Naive thymus-derived CD4-positive, alpha-beta T cell (primary cell): ENCODE data around the gene SIK3. TPM values are rescaled to one million over a fixed set of nuclear protein-coding genes. Genes with fewer than 3 reads are reported as not detected.

ENCODE experiments used
- ATAC-seq: fragments of 150-1000 bp; cut with Tn5 transposase; 2 replicates; pipeline ENCODE4 v1.10.0; 2021; ENCODE audit warnings: mild to moderate bottlenecking, moderate library complexity
- CTCF ChIA-PET: fragments of 350-600 bp; sonication (Branson Sonifier 250); formaldehyde crosslinking; loops from one replicate; lab custom pipeline; 2021; ENCODE audit warnings: antibody characterized with exemption; lab: Charles Lee
- POLR2A ChIA-PET: fragments of 350-600 bp; sonication (Branson Sonifier 250); formaldehyde crosslinking; loops from one replicate; lab custom pipeline; 2021; ENCODE audit warnings: antibody characterized with exemption, inconsistent platforms; lab: Charles Lee
- DNase-seq, 9 donors: peaks; one replicate each; pipeline versions ENCODE4 v3.0.0 to v3.0.0-alpha.2; 2020 to 2022; ENCODE audit warnings: mixed read lengths in 1 of 9
- H3K27ac ChIP-seq: one replicate; pipeline ENCODE4 v1.7.0; 2013; ENCODE audit warnings: mild to moderate bottlenecking, low read depth, low read length, moderate library complexity
- H3K27me3 ChIP-seq, 2 donors: one replicate each; pipeline ENCODE4 v1.7.0; 2013; ENCODE audit warnings: low read length in 2 of 2, mild to moderate bottlenecking in 2 of 2, moderate library complexity in 2 of 2; ENCODE audit not compliant: control insufficient read depth in 2 of 2, insufficient read depth in 2 of 2
- H3K36me3 ChIP-seq, 3 experiments: 1 replicate in 2 of 3; 2 replicates in 1 of 3; pipeline ENCODE4 v1.7.0; 2013; ENCODE audit warnings: low read length in 3 of 3, mild to moderate bottlenecking in 3 of 3, moderate library complexity in 1 of 3; ENCODE audit not compliant: insufficient read depth in 3 of 3, control insufficient read depth in 2 of 3
- H3K4me1 ChIP-seq, 2 donors: one replicate each; pipeline ENCODE4 v1.7.0; 2013; ENCODE audit warnings: low read length in 2 of 2, mild to moderate bottlenecking in 2 of 2, moderate library complexity in 1 of 2; ENCODE audit not compliant: control insufficient read depth in 2 of 2, insufficient read depth in 2 of 2
- H3K4me3 ChIP-seq: 2 replicates; pipeline ENCODE4 v1.7.0; 2013; ENCODE audit warnings: mild to moderate bottlenecking, low read length
- H3K9me3 ChIP-seq, 3 experiments: 1 replicate in 2 of 3; 2 replicates in 1 of 3; pipeline ENCODE4 v1.7.0; 2013; ENCODE audit warnings: low read length in 3 of 3; ENCODE audit not compliant: control insufficient read depth in 2 of 3
- H3K27ac Mint-ChIP-seq, 9 donors: one replicate each; pipeline ENCODE4 v1.8.0; 2020 to 2022; ENCODE audit warnings: mixed read lengths in 9 of 9, mild to moderate bottlenecking in 8 of 9, moderate library complexity in 5 of 9, inconsistent platforms in 2 of 9
- H3K27me3 Mint-ChIP-seq, 5 donors: one replicate each; pipeline ENCODE4 v1.8.0; 2021 to 2022; ENCODE audit warnings: mixed read lengths in 5 of 5, mild to moderate bottlenecking in 1 of 5
- H3K36me3 Mint-ChIP-seq, 5 donors: one replicate each; pipeline ENCODE4 v1.8.0; 2020 to 2022; ENCODE audit warnings: mixed read lengths in 5 of 5, mild to moderate bottlenecking in 3 of 5, inconsistent platforms in 1 of 5
- H3K4me1 Mint-ChIP-seq, 7 donors: one replicate each; pipeline ENCODE4 v1.8.0; 2020 to 2022; ENCODE audit warnings: mixed read lengths in 7 of 7, mild to moderate bottlenecking in 3 of 7, inconsistent platforms in 1 of 7
- H3K4me3 Mint-ChIP-seq, 10 donors: one replicate each; pipeline ENCODE4 v1.8.0; 2020 to 2022; ENCODE audit warnings: mild to moderate bottlenecking in 10 of 10, mixed read lengths in 10 of 10, moderate library complexity in 6 of 10, inconsistent platforms in 2 of 10
- H3K9me3 Mint-ChIP-seq, 11 donors: one replicate each; pipeline ENCODE4 v1.8.0; 2020 to 2022; ENCODE audit warnings: mixed read lengths in 11 of 11, mild to moderate bottlenecking in 4 of 11, inconsistent platforms in 1 of 11, moderate library complexity in 1 of 11
- intact Hi-C, 2 donors: fragments of 100-400 bp; cut with micrococcal nuclease; formaldehyde crosslinking; loops; one replicate each; pipeline ENCODE4 v1.15.1; 2023
- polyA plus RNA-seq, 2 donors: library from polyadenylated mRNA; unstranded; fragments of 300-500 nt; fragmentation: Illumina TruSeq; gene quantifications; one replicate each; pipeline ENCODE4 v1.2.3, GENCODE V29; 2021
- total RNA-seq, 6 experiments: library from RNA in 5 of 6; stranded (reverse) in 5 of 6; gene quantifications; 1 replicate in 5 of 6; 2 replicates in 1 of 6; pipeline ENCODE4 v1.2.3 and lab custom pipeline; 2021 to 2026

Gene SIK3
- total and polyA plus RNA-seq, 7 experiments from 2014 or later, result 13.3 to 85.2 (median 64.4) TPM

- POLR2A ChIA-PET, result interaction anchor here (0.9 to 1.1 kb wide), 3 partner anchors 11 to 29 kb away, joined by 3 to 7 read pairs (median 3); no protein-coding TSS in a partner anchor
- no peak overlapping the region for H3K4me3 ChIP-seq
- no peak overlapping the region for H3K27ac ChIP-seq
- peaks cover 0 to 35% of the 10 kb centered on the region in 2 donors for H3K4me1 ChIP-seq
- H3K9me3 ChIP-seq, result no peaks in the 10 kb centered on the region
- peaks cover 13 to 59% (median 45%) of the 10 kb centered on the region in 7 donors for H3K4me1 Mint-ChIP-seq
- ATAC-seq (no peak), DNase-seq (no peak)
- peaks cover 0 to 35% (median 4%) of the 10 kb centered on the region in 5 donors for H3K36me3 Mint-ChIP-seq
- H3K9me3 Mint-ChIP-seq, result peaks cover 0 to 3% (median 0%) of the 10 kb centered on the region in 11 donors
- H3K27me3 ChIP-seq, result no peaks in the 10 kb centered on the region
- no peak overlapping the region for H3K4me3 Mint-ChIP-seq
- peaks cover 0 to 11% (median 0%) of the 10 kb centered on the region in 3 experiments for H3K36me3 ChIP-seq
- intact Hi-C loops, result no loop called here
- H3K27ac Mint-ChIP-seq, result peak overlapping the region in 5 of 9 donors; percentile 9 to 57 (median 20)
- H3K27me3 Mint-ChIP-seq, result no peaks in the 10 kb centered on the region
- CTCF ChIA-PET, result interaction anchor here (0.6 to 1.1 kb wide), 3 partner anchors 29 to 134 kb away, joined by 3 read pairs; no protein-coding TSS in a partner anchor
Measured at GRCh38 chr11:116958246-116958645, 140.0 kb downstream of the SIK3 start.

GRCh38 chr11:116955949-116956348, 142.3 kb downstream of the SIK3 start:
- Mint-ChIP-seq H3K36me3 (peaks cover 1 to 37% (median 6%) of the 10 kb centered on the region in 5 donors), H3K4me3 (no peak overlapping the region), H3K9me3 (peaks cover 0 to 3% (median 0%) of the 10 kb centered on the region in 11 donors), H3K27ac (peak overlapping the region in 2 of 9 donors; percentile 52 to 65), H3K27me3 (no peaks in the 10 kb centered on the region), H3K4me1 (peaks cover 12 to 41% (median 33%) of the 10 kb centered on the region in 7 donors)
- CTCF ChIA-PET, result no interaction called here
- Histone ChIP-seq H3K4me1 (peaks cover 0 to 43% of the 10 kb centered on the region in 2 donors), H3K27ac (no peak overlapping the region), H3K27me3 (no peaks in the 10 kb centered on the region), H3K4me3 (no peak overlapping the region), H3K9me3 (no peaks in the 10 kb centered on the region), H3K36me3 (peaks cover 0 to 11% (median 0%) of the 10 kb centered on the region in 3 experiments)
- intact Hi-C loops, result no loop called here
- DNase-seq (no peak), ATAC-seq (no peak)
- POLR2A ChIA-PET, result interaction anchor here (0.6 kb wide), 1 partner anchor 13 kb away, joined by 4 read pairs; no protein-coding TSS in a partner anchor

- intact Hi-C loops, result no loop called here
- ChIA-PET POLR2A (interaction anchor here (0.6 kb wide), 1 partner anchor 12 kb away, joined by 4 read pairs; no protein-coding TSS in a partner anchor), CTCF (no interaction called here)
- H3K36me3 ChIP-seq, result peaks cover 0 to 13% (median 0%) of the 10 kb centered on the region in 3 experiments
- DNase-seq (no peak), ATAC-seq (peak; percentile 40)
- no peak overlapping the region for H3K4me3 ChIP-seq
- Mint-ChIP-seq H3K4me1 (peaks cover 12 to 37% (median 29%) of the 10 kb centered on the region in 7 donors), H3K36me3 (peaks cover 4 to 41% (median 10%) of the 10 kb centered on the region in 5 donors), H3K27ac (no peak overlapping the region), H3K27me3 (no peaks in the 10 kb centered on the region), H3K9me3 (peaks cover 0 to 3% (median 0%) of the 10 kb centered on the region in 11 donors), H3K4me3 (no peak overlapping the region)
- H3K27me3 ChIP-seq, result no peaks in the 10 kb centered on the region
- H3K27ac ChIP-seq, result no peak overlapping the region
- peaks cover 0 to 40% of the 10 kb centered on the region in 2 donors for H3K4me1 ChIP-seq
- H3K9me3 ChIP-seq, result no peaks in the 10 kb centered on the region
Measured at GRCh38 chr11:116955548-116955947, 142.7 kb downstream of the SIK3 start.

GRCh38 chr11:116953530-116954285, 144.5 kb downstream of the SIK3 start:
- DNase-seq, result no peak
- ChIA-PET POLR2A (interaction anchor here (1.4 kb wide), 1 partner anchor 9 kb away, joined by 3 read pairs; no protein-coding TSS in a partner anchor), CTCF (no interaction called here)
- H3K27me3 ChIP-seq, result no peaks in the 10 kb centered on the region
- intact Hi-C loops, result no loop called here
- H3K4me1 ChIP-seq, result peaks cover 0 to 39% of the 10 kb centered on the region in 2 donors
- Mint-ChIP-seq H3K27ac (peak overlapping the region in 1 of 9 donors; percentile 26), H3K9me3 (peaks cover 0 to 2% (median 0%) of the 10 kb centered on the region in 11 donors), H3K36me3 (peaks cover 4 to 51% (median 22%) of the 10 kb centered on the region in 5 donors), H3K4me1 (peaks cover 12 to 36% (median 26%) of the 10 kb centered on the region in 7 donors), H3K27me3 (no peaks in the 10 kb centered on the region), H3K4me3 (no peak overlapping the region)
- peak; percentile 52 for ATAC-seq
- peaks cover 0 to 23% (median 0%) of the 10 kb centered on the region in 3 experiments for H3K36me3 ChIP-seq
- no peak overlapping the region for H3K27ac ChIP-seq
- H3K9me3 ChIP-seq, result no peaks in the 10 kb centered on the region
- H3K4me3 ChIP-seq, result no peak overlapping the region

- H3K27me3 ChIP-seq, result no peaks in the 10 kb centered on the region
- intact Hi-C loops, result no loop called here
- ATAC-seq (no peak), DNase-seq (no peak)
- peaks cover 0 to 23% (median 0%) of the 10 kb centered on the region in 3 experiments for H3K36me3 ChIP-seq
- no peaks in the 10 kb centered on the region for H3K27me3 Mint-ChIP-seq
- H3K9me3 Mint-ChIP-seq, result no peaks in the 10 kb centered on the region
- ChIA-PET CTCF (no interaction called here), POLR2A (interaction anchor here (0.6 to 1.5 kb wide), 2 partner anchors 9 kb away, joined by 3 to 4 read pairs; no protein-coding TSS in a partner anchor)
- H3K36me3 Mint-ChIP-seq, result peaks cover 4 to 43% (median 23%) of the 10 kb centered on the region in 5 donors
- peaks cover 0 to 38% of the 10 kb centered on the region in 2 donors for H3K4me1 ChIP-seq
- H3K4me3 Mint-ChIP-seq, result no peak overlapping the region
- H3K9me3 ChIP-seq, result no peaks in the 10 kb centered on the region
- H3K4me3 ChIP-seq, result no peak overlapping the region
- peaks cover 10 to 23% (median 18%) of the 10 kb centered on the region in 7 donors for H3K4me1 Mint-ChIP-seq
- H3K27ac Mint-ChIP-seq, result peak overlapping the region in 1 of 9 donors; percentile 25
- no peak overlapping the region for H3K27ac ChIP-seq
Measured at GRCh38 chr11:116951762-116952161, 146.5 kb downstream of the SIK3 start.

- Histone ChIP-seq H3K4me3 (no peak overlapping the region), H3K27ac (no peak overlapping the region), H3K9me3 (no peaks in the 10 kb centered on the region), H3K4me1 (peaks cover 0 to 23% of the 10 kb centered on the region in 2 donors), H3K27me3 (no peaks in the 10 kb centered on the region), H3K36me3 (peaks cover 0 to 18% (median 0%) of the 10 kb centered on the region in 3 experiments)
- H3K27ac Mint-ChIP-seq, result no peak overlapping the region
- H3K36me3 Mint-ChIP-seq, result peaks cover 4 to 45% (median 33%) of the 10 kb centered on the region in 5 donors
- CTCF ChIA-PET, result interaction anchor here (0.7 kb wide), 1 partner anchor 43 kb away, joined by 3 read pairs; no protein-coding TSS in a partner anchor
- no peaks in the 10 kb centered on the region for H3K9me3 Mint-ChIP-seq
- H3K4me1 Mint-ChIP-seq, result peaks cover 9 to 24% (median 16%) of the 10 kb centered on the region in 7 donors
- ATAC-seq, result no peak
- DNase-seq, result no peak
- no peaks in the 10 kb centered on the region for H3K27me3 Mint-ChIP-seq
- no peak overlapping the region for H3K4me3 Mint-ChIP-seq
- POLR2A ChIA-PET, result no interaction called here
- intact Hi-C loops, result no loop called here
Measured at GRCh38 chr11:116950210-116950609, 148.0 kb downstream of the SIK3 start.
